H9 (cell line): ENCODE results near the gene C8G. TPM values are rescaled to one million over a fixed set of nuclear protein-coding genes. Genes with fewer than 3 reads are reported as not detected.

ENCODE experiments used
- DNase-seq: peaks from one replicate; pipeline ENCODE4 v3.0.0-alpha.2; 2017
- H2AFZ ChIP-seq: one replicate; pipeline ENCODE4 v1.6.1; 2013; ENCODE audit warnings: mild to moderate bottlenecking, low read length, control low read depth, moderate library complexity
- H2AK5ac ChIP-seq: 2 replicates; pipeline ENCODE4 v1.6.1; 2013; ENCODE audit warnings: low read length, control low read depth, mixed read lengths; ENCODE audit not compliant: insufficient read length
- H2BK120ac ChIP-seq: one replicate; pipeline ENCODE4 v1.6.1; 2013; ENCODE audit warnings: low read depth, mild to moderate bottlenecking, low read length, control low read depth, inconsistent platforms; ENCODE audit not compliant: poor library complexity, severe bottlenecking
- H2BK12ac ChIP-seq: 2 replicates; pipeline ENCODE4 v1.6.1; 2013; ENCODE audit warnings: low read length, control low read depth, mixed read lengths, low read depth; ENCODE audit not compliant: insufficient read length
- H2BK15ac ChIP-seq: 2 replicates; pipeline ENCODE4 v1.6.1; 2013; ENCODE audit warnings: low read depth, low read length, control low read depth
- H2BK20ac ChIP-seq: one replicate; pipeline ENCODE4 v1.6.1; 2013; ENCODE audit warnings: low read depth, mild to moderate bottlenecking, low read length, control low read depth, inconsistent platforms; ENCODE audit not compliant: poor library complexity, severe bottlenecking
- H2BK5ac ChIP-seq: 2 replicates; pipeline ENCODE4 v1.6.1; 2013; ENCODE audit warnings: low read length, control low read depth, mixed read lengths; ENCODE audit not compliant: insufficient read length
- H3K14ac ChIP-seq: 2 replicates; pipeline ENCODE4 v1.6.1; 2013; ENCODE audit warnings: low read length, control low read depth; ENCODE audit not compliant: insufficient read depth
- H3K18ac ChIP-seq: 2 replicates; pipeline ENCODE4 v1.6.1; 2013; ENCODE audit warnings: low read depth, mild to moderate bottlenecking, mixed read lengths, low read length, control low read depth; ENCODE audit not compliant: insufficient read length
- H3K23ac ChIP-seq: 2 replicates; pipeline ENCODE4 v1.6.1; 2013; ENCODE audit warnings: low read length, control low read depth, mixed read lengths, low read depth; ENCODE audit not compliant: insufficient read length
- H3K23me2 ChIP-seq: 2 replicates; pipeline ENCODE4 v1.6.1; 2013; ENCODE audit warnings: low read depth, mild to moderate bottlenecking, mixed read lengths, low read length, control low read depth; ENCODE audit not compliant: insufficient read length, poor library complexity, severe bottlenecking
- H3K27ac ChIP-seq: 2 replicates; pipeline ENCODE4 v1.5.1; 2013; ENCODE audit warnings: low read length, control low read depth, mixed read lengths, low read depth; ENCODE audit not compliant: insufficient read length
- H3K27me3 ChIP-seq: 2 replicates; pipeline ENCODE4 v1.6.1; 2013; ENCODE audit warnings: low read length, control low read depth, inconsistent platforms; ENCODE audit not compliant: insufficient read depth
- H3K4ac ChIP-seq: 2 replicates; pipeline ENCODE4 v1.6.1; 2013; ENCODE audit warnings: low read depth, mild to moderate bottlenecking, control low read depth, inconsistent platforms, low read length, moderate library complexity
- H3K4me1 ChIP-seq: 2 replicates; pipeline ENCODE4 v1.6.1; 2013; ENCODE audit warnings: low read length, control low read depth, inconsistent platforms; ENCODE audit not compliant: insufficient read depth
- H3K4me2 ChIP-seq: 2 replicates; pipeline ENCODE4 v1.6.1; 2013; ENCODE audit warnings: low read length, control low read depth, mixed read lengths; ENCODE audit not compliant: insufficient read length, insufficient read depth
- H3K56ac ChIP-seq: 2 replicates; pipeline ENCODE4 v1.6.1; 2013; ENCODE audit warnings: low read depth, mild to moderate bottlenecking, mixed read lengths, low read length, control low read depth; ENCODE audit not compliant: insufficient read length
- H3K79me1 ChIP-seq: 2 replicates; pipeline ENCODE4 v1.6.1; 2013; ENCODE audit warnings: low read depth, mild to moderate bottlenecking, moderate library complexity, low read length, control low read depth, inconsistent platforms; ENCODE audit not compliant: insufficient read depth, poor library complexity, severe bottlenecking
- H3K79me2 ChIP-seq: 2 replicates; pipeline ENCODE4 v1.6.1; 2013; ENCODE audit warnings: low read length, control low read depth, inconsistent platforms; ENCODE audit not compliant: insufficient read depth
- H3K9ac ChIP-seq: 2 replicates; pipeline ENCODE4 v1.6.1; 2013; ENCODE audit warnings: low read length, control low read depth, mixed read lengths; ENCODE audit not compliant: insufficient read length; ENCODE audit errors: extremely low read depth
- H3K9me3 ChIP-seq: one replicate; pipeline ENCODE4 v1.6.1; 2013; ENCODE audit warnings: low read depth, low read length, inconsistent platforms; ENCODE audit not compliant: control insufficient read depth
- H3T11ph ChIP-seq: one replicate; pipeline ENCODE4 v1.6.1; 2013; ENCODE audit warnings: mild to moderate bottlenecking, low read length, control low read depth, inconsistent platforms
- H4K20me1 ChIP-seq: one replicate; pipeline ENCODE4 v1.6.1; 2013; ENCODE audit not compliant: control insufficient read depth, insufficient read length, insufficient read depth
- H4K5ac ChIP-seq: 2 replicates; pipeline ENCODE4 v1.6.1; 2013; ENCODE audit warnings: low read depth, mild to moderate bottlenecking, mixed read lengths, low read length, control low read depth; ENCODE audit not compliant: insufficient read length
- H4K8ac ChIP-seq: replicated peaks from 2 replicates; pipeline ENCODE4 v1.6.1; 2013; ENCODE audit warnings: low read length, control low read depth, mixed read lengths, low read depth; ENCODE audit not compliant: insufficient read length
- H4K91ac ChIP-seq: 2 replicates; pipeline ENCODE4 v1.6.1; 2013; ENCODE audit warnings: low read depth, mild to moderate bottlenecking, moderate library complexity, mixed read lengths, low read length, control low read depth; ENCODE audit not compliant: insufficient read length
- H3K27ac Mint-ChIP-seq, 3 experiments: 2 replicates in 2 of 3; 3 replicates in 1 of 3; pipeline ENCODE4 v1.8.0; 2020 to 2021; ENCODE audit warnings: mixed read lengths in 3 of 3, mild to moderate bottlenecking in 1 of 3, moderate library complexity in 1 of 3
- H3K27me3 Mint-ChIP-seq: 2 replicates; pipeline ENCODE4 v1.8.0; 2021; ENCODE audit warnings: low read depth, mild to moderate bottlenecking, moderate library complexity, mixed read lengths
- H3K36me3 Mint-ChIP-seq, 3 experiments: 2 replicates in 2 of 3; 3 replicates in 1 of 3; pipeline ENCODE4 v1.8.0; 2020 to 2021; ENCODE audit warnings: low read depth in 3 of 3, mixed read lengths in 3 of 3; ENCODE audit not compliant: insufficient read depth in 1 of 3
- H3K4me1 Mint-ChIP-seq, 2 experiments: 2 replicates each; pipeline ENCODE4 v1.8.0; 2020; ENCODE audit warnings: mixed read lengths in 2 of 2
- H3K4me3 Mint-ChIP-seq, 2 experiments: 2 replicates in 1 of 2; 3 replicates in 1 of 2; pipeline ENCODE4 v1.8.0; 2020 to 2021; ENCODE audit warnings: mild to moderate bottlenecking in 2 of 2, mixed read lengths in 2 of 2, moderate library complexity in 1 of 2
- H3K9me3 Mint-ChIP-seq, 2 experiments: 2 replicates in 1 of 2; 3 replicates in 1 of 2; pipeline ENCODE4 v1.8.0; 2020; ENCODE audit warnings: mild to moderate bottlenecking in 2 of 2, mixed read lengths in 2 of 2, moderate library complexity in 1 of 2
- CTCF ChIP-seq: fragments of 200-600 bp; sonication (generic); conservative IDR thresholded peaks from 3 replicates; pipeline ENCODE4 v1.8.0; 2021; ENCODE audit warnings: antibody characterized with exemption, mild to moderate bottlenecking
- WGBS: extraction: QIAGEN DNeasy Blood & Tissue Kit; methylation state at CpG from one replicate; pipeline ENCODE4 v1.1.7; 2013; ENCODE audit warnings: missing lambda C conversion rate, low lambda C conversion rate, mixed read lengths; ENCODE audit not compliant: insufficient read length; ENCODE audit errors: extremely low coverage; 5-methylcytosine and 5-hydroxymethylcytosine counted together
- total RNA-seq: library from RNA; stranded (reverse); gene quantifications from 2 replicates; pipeline ENCODE4 v1.2.1, GENCODE V29; 2021

The C8G gene
- total RNA-seq, 1 experiment from 2014 or later, result 0.96 TPM

GRCh38 chr9:136962163-136962562 lies 17.1 kb downstream of the C8G start:
- H3K4me1 Mint-ChIP-seq, result peaks cover 7 to 15% of the 10 kb centered on the region in 2 experiments
- H3K14ac ChIP-seq, result no peak overlapping the region
- H3K27ac Mint-ChIP-seq, result no peak overlapping the region

More at GRCh38 chr9:136962163-136962562, 17.1 kb downstream of the C8G start:
- Histone ChIP-seq H4K5ac (no peak overlapping the region), H3K27me3 (no peaks in the 10 kb centered on the region), H3K9me3 (no peaks in the 10 kb centered on the region), H2BK12ac (no peak overlapping the region), H4K20me1 (peaks cover 2% of the 10 kb centered on the region), H3K79me2 (no peaks in the 10 kb centered on the region), H3K23me2 (no peaks in the 10 kb centered on the region), H4K8ac (no peak overlapping the region), H3T11ph (no peak overlapping the region), H2BK20ac (no peak overlapping the region), H3K56ac (no peak overlapping the region), H3K9ac (no peak overlapping the region), H3K23ac (no peak overlapping the region), H3K4ac (no peak overlapping the region), H3K4me2 (no peak overlapping the region), H4K91ac (no peak overlapping the region), H3K27ac (no peak overlapping the region), H2BK15ac (no peak overlapping the region), H3K18ac (no peak overlapping the region), H2BK5ac (no peak overlapping the region), H2AK5ac (no peak overlapping the region), H3K79me1 (no peaks in the 10 kb centered on the region), H2BK120ac (no peak overlapping the region), H2AFZ (no peak overlapping the region), H3K4me1 (peaks cover 2% of the 10 kb centered on the region; the same call in 1 of the 2 replicates)
- H3K27me3 Mint-ChIP-seq, result peaks cover 18% of the 10 kb centered on the region
- TF ChIP-seq CTCF, result no peak
- WGBS, result no CpG with 5 or more reads among the region's 9 CpGs
- no peak for DNase-seq
- H3K9me3 Mint-ChIP-seq, result no peaks in the 10 kb centered on the region
- peak overlapping the region in 1 of 2 experiments; percentile 40; a peak in 1 of 5 replicates for H3K4me3 Mint-ChIP-seq
- H3K36me3 Mint-ChIP-seq, result no peaks in the 10 kb centered on the region
